Gastroesophageal sphincter (tissue), 3 donors: ENCODE results near the gene KCND3.

ENCODE experiments used
- CTCF ChIP-seq, 4 experiments: fragments of 200-600 bp in 2 of 4; fragments of 450-650 bp in 2 of 4; sonication (generic) in 1 of 4; IDR thresholded peaks; one replicate each; pipeline ENCODE4 v1.5.1; 2017 to 2019; ENCODE audit warnings: antibody characterized with exemption in 4 of 4, mild to moderate bottlenecking in 2 of 4, moderate library complexity in 2 of 4
- POLR2A ChIP-seq, 2 donors: fragments of 450-650 bp; IDR thresholded peaks; one replicate each; pipeline ENCODE4 v1.6.1; 2017; ENCODE audit warnings: antibody characterized with exemption in 2 of 2, mild to moderate bottlenecking in 2 of 2, moderate library complexity in 1 of 2

- TF ChIP-seq CTCF (IDR thresholded peaks at IDR 0.05) (no peak), POLR2A (IDR thresholded peaks at IDR 0.05) (no peak)
Measured at GRCh38 chr1:111761717-111762116, 227.8 kb downstream of the KCND3 start.
